ENCODE results near the gene IQCC. TPM values are rescaled to one million over a fixed set of nuclear protein-coding genes. Genes with fewer than 3 reads are reported as not detected.
A peak's percentile ranks its signal among the peaks of the same experiment; 100 is the strongest.

Gene IQCC
- total and polyA plus RNA-seq, 2 experiments from 2014 or later, result 1.4 to 4.8 TPM

DNA sequence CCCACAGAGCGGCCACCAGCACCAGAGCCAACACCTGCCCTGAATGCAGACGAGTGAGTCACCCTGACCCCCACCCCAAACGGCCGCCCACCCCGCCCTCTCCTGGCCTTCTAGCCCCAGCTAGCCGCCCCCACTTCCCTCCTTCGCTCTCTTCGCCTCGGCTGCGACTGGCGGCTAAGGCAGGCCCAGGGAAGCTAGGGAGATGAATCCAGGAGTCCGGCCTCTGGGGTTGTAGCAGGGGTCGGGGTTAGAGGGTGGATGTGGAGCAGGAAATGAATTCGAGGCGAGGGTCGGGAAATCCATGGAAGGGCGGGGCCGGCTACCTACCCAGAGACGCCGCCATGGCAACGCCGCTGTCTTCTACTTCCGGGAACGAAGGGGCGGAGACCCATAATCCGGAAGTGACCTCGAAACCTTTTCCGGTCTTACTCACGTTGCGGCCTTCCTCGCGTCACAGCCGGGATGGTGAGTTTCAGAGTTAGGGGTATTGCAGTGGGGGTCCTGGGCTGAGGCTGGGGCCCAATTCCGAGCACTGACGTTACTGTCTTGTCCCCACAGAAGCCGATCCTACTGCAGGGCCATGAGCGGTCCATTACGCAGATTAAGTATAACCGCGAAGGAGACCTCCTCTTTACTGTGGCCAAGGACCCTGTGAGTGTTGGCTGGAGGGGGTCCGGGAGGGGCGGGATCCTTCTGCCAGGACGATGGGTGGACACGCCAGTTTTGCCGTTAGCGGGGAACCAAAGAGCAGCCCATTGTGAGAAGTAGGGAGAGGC lies 16.7 kb downstream of the IQCC start, which contains the start of the genes EIF3I and TMEM234:
Gene EIF3I (plus strand): TSS at position 428 of the 776 bp plus-strand sequence. CDS start 35 bp downstream, at position 463.
Gene TMEM234 (minus strand): TSS at position 374 of the 776 bp plus-strand sequence. CDS start 31 bp downstream, at position 343.
- DNase-seq (ENCODE audit: low read depth in 1 of 2, low spot score in 1 of 2), result peak; percentile 93 to 96
- no peaks in the 10 kb centered on the region for H3K27me3 ChIP-seq
- H3K27ac ChIP-seq, result peak within 1 kb of the TSS; percentile 84
- H3K4me3 ChIP-seq, result peak within 1 kb of the TSS; percentile 93
- no peaks in the 10 kb centered on the region for H3K9me3 ChIP-seq (ENCODE audit: low read depth)
- H3K4me1 ChIP-seq (ENCODE audit: low read depth), result peaks cover 10% of the 10 kb centered on the region
- TF ChIP-seq, protein P1, sequence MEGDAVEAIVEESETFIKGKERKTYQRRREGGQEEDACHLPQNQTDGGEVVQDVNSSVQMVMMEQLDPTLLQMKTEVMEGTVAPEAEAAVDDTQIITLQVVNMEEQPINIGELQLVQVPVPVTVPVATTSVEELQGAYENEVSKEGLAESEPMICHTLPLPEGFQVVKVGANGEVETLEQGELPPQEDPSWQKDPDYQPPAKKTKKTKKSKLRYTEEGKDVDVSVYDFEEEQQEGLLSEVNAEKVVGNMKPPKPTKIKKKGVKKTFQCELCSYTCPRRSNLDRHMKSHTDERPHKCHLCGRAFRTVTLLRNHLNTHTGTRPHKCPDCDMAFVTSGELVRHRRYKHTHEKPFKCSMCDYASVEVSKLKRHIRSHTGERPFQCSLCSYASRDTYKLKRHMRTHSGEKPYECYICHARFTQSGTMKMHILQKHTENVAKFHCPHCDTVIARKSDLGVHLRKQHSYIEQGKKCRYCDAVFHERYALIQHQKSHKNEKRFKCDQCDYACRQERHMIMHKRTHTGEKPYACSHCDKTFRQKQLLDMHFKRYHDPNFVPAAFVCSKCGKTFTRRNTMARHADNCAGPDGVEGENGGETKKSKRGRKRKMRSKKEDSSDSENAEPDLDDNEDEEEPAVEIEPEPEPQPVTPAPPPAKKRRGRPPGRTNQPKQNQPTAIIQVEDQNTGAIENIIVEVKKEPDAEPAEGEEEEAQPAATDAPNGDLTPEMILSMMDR (IDR thresholded peaks at IDR 0.05; ENCODE audit: low read depth, low read length), result no peak
- peaks cover 13% of the 10 kb centered on the region for H3K36me3 ChIP-seq

DNA sequence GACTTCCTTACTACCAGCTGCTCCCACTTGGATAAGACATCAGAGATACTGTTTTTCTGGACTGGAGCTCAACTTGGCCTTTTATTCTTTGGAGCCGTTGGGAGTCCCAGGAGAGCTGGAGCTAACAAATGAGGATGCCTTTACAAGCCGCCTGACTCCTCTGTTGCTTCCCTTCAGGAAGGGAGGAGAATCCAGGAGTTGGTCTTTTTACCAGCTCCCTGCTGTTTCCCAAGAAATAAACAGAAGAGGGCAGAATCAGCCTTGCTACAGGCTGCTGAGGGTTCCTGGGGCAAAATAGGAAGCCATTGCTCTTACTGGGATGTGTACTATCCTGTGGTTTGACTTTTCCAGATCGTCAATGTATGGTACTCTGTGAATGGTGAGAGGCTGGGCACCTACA lies 18.2 kb downstream of the IQCC start:
- Histone ChIP-seq H3K36me3 (peaks cover 15% of the 10 kb centered on the region), H3K4me3 (no peak overlapping the region), H3K4me1 (ENCODE audit: low read depth) (peaks cover 10% of the 10 kb centered on the region), H3K9me3 (ENCODE audit: low read depth) (no peaks in the 10 kb centered on the region), H3K27ac (no peak overlapping the region), H3K27me3 (no peaks in the 10 kb centered on the region)
- DNase-seq (ENCODE audit: low read depth in 1 of 2, low spot score in 1 of 2), result no peak
- TF ChIP-seq, protein P1 (IDR thresholded peaks at IDR 0.05; ENCODE audit: low read depth, low read length), result no peak

DNA sequence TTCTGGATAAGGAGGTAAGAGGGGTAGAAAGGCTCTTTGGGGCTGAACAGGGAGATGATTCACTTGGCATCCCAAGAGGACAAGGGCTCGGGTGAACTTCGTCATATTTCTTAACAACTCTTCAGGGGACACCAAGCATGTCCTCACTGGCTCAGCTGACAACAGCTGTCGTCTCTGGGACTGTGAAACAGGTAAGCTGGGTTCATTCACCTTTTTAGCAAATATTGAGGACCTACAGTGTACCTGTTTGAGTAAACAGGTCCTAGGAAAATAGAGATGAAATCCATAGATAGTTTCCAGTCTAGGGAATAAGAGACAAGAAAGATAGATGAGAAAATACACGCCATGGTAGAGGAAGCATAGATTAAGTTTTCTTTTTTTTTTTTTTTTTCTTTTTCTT lies 18.8 kb downstream of the IQCC start:
- Histone ChIP-seq H3K36me3 (peaks cover 20% of the 10 kb centered on the region), H3K27me3 (no peaks in the 10 kb centered on the region), H3K4me3 (no peak overlapping the region), H3K9me3 (ENCODE audit: low read depth) (no peaks in the 10 kb centered on the region), H3K4me1 (ENCODE audit: low read depth) (peaks cover 10% of the 10 kb centered on the region), H3K27ac (no peak overlapping the region)
- TF ChIP-seq, protein P1 (IDR thresholded peaks at IDR 0.05; ENCODE audit: low read depth, low read length), result no peak
- DNase-seq (ENCODE audit: low read depth in 1 of 2, low spot score in 1 of 2), result no peak

DNA sequence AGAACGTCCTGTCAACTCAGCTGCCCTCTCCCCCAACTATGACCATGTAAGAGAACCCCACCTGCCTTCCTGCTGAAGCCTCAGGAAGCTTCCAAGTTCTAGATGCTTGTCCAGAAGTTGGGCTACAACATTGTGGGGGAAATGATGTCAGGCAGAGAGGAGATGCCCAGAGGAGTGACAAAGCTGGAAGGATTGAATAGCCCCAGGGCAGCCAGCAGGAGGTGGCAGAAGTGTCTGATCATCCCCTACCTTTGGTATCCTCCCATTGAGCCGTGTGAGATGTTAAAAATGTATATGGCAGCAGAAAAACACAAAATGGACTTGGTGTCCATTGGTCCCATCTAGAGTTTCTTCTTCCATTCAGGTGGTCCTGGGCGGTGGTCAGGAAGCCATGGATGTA lies 23.3 kb downstream of the IQCC start:
- no peak overlapping the region for H3K4me3 ChIP-seq
- no peak for DNase-seq (ENCODE audit: low read depth in 1 of 2, low spot score in 1 of 2)
- H3K27ac ChIP-seq, result no peak overlapping the region
- H3K9me3 ChIP-seq (ENCODE audit: low read depth), result no peaks in the 10 kb centered on the region
- H3K27me3 ChIP-seq, result no peaks in the 10 kb centered on the region
- H3K36me3 ChIP-seq, result peaks cover 51% of the 10 kb centered on the region
- TF ChIP-seq, protein P1 (IDR thresholded peaks at IDR 0.05; ENCODE audit: low read depth, low read length), result no peak
- no peaks in the 10 kb centered on the region for H3K4me1 ChIP-seq (ENCODE audit: low read depth)

DNA sequence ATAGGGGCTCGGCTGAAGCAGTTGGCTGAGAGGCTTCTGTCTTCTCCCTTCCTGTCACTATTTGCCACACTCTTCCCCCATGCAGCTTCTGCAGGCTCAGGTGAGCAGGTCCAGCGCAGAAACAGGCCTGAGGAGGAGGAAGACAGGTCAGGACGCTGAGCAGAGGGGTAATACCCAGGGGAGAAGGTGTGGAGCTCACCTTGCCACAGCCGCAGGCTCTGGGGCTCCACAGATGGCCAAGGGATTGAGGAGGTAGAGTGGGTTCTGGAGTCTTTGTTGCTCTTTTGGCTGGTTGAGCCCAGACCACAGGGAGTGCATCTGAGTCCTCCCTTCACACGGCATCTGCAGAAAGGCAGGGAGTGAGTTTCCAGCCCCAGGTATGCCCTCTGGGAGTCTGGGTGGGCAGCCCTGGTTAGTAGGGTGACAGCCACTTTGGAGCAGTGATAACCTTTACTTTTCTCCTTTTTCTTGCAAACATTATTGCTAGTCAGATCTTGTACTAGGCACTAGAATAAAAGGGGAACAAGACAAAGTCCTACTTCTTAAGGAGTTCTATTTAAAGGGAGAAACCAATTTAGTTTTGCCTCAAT lies 26.5 kb downstream of the IQCC start:
- H3K36me3 ChIP-seq, result peaks cover 37% of the 10 kb centered on the region
- H3K9me3 ChIP-seq (ENCODE audit: low read depth), result no peaks in the 10 kb centered on the region
- DNase-seq (ENCODE audit: low read depth in 1 of 2, low spot score in 1 of 2), result no peak
- no peak overlapping the region for H3K4me3 ChIP-seq
- H3K27me3 ChIP-seq, result no peaks in the 10 kb centered on the region
- no peaks in the 10 kb centered on the region for H3K4me1 ChIP-seq (ENCODE audit: low read depth)
- peak overlapping the region; percentile 34 for H3K27ac ChIP-seq
- TF ChIP-seq, protein P1 (IDR thresholded peaks at IDR 0.05; ENCODE audit: low read depth, low read length), result no peak
